SHP77 treated with DMSO at 0.1 percent for 48 hours (cell line): ENCODE results near the gene DAPK3.
A peak's percentile ranks its signal among the peaks of the same experiment; 100 is the strongest.
"Not testable (repeated sequence)": the region's sequence is repeated elsewhere in the genome, so short reads cannot be mapped to it uniquely, and the experiment has no call there.

Experiments used
- DNase-seq: peaks from one replicate; lab custom pipeline; 2025; lab: John Stamatoyannopoulos, UW

The DAPK3 gene

GRCh38 chr19:4005436-4005835 lies 34.5 kb upstream of the DAPK3 start:
- not testable (repeated sequence) for DNase-seq

GRCh38 chr19:4000798-4001197 lies 29.9 kb upstream of the DAPK3 start:
- not testable (repeated sequence) for DNase-seq

- not testable (repeated sequence) for DNase-seq
These were observed 27.9 kb upstream of the DAPK3 start for GRCh38 chr19:3998667-3999412.

- no peak for DNase-seq
These were observed 24.7 kb upstream of the DAPK3 start for GRCh38 chr19:3995607-3996006.

- DNase-seq = no peak
These were observed 19.9 kb upstream of the DAPK3 start for GRCh38 chr19:3990815-3991117.

- DNase-seq = peak; percentile 65
These were observed 16.9 kb upstream of the DAPK3 start for GRCh38 chr19:3987619-3988371.

- DNase-seq = peak; percentile 75
These were observed 15.6 kb upstream of the DAPK3 start for GRCh38 chr19:3986260-3987041.

- no peak for DNase-seq
These were observed 14.9 kb upstream of the DAPK3 start for GRCh38 chr19:3985643-3986259.

- DNase-seq = peak; percentile 53
These were observed 14.2 kb upstream of the DAPK3 start, which contains the start of gene EEF2 for GRCh38 chr19:3984908-3985642. EEF2 (minus strand) TSS chr19:3985463; CDS start chr19:3985380, 83 bp downstream.

- no peak for DNase-seq
These were observed 13.6 kb upstream of the DAPK3 start for GRCh38 chr19:3984584-3984907.

GRCh38 chr19:3983936-3984583 lies 13.2 kb upstream of the DAPK3 start:
- DNase-seq = no peak

- DNase-seq = no peak
These were observed 12.6 kb upstream of the DAPK3 start for GRCh38 chr19:3983542-3983914.

GRCh38 chr19:3982701-3983541 lies 12.0 kb upstream of the DAPK3 start:
- no peak for DNase-seq

GRCh38 chr19:3981736-3982681 lies 11.1 kb upstream of the DAPK3 start:
- no peak for DNase-seq

- no peak for DNase-seq
These were observed 10.5 kb upstream of the DAPK3 start for GRCh38 chr19:3981373-3981735.

- no peak for DNase-seq
These were observed 9.7 kb upstream of the DAPK3 start for GRCh38 chr19:3980353-3981251.

GRCh38 chr19:3979674-3980352 lies 8.9 kb upstream of the DAPK3 start:
- no peak for DNase-seq

- no peak for DNase-seq
These were observed 8.4 kb upstream of the DAPK3 start for GRCh38 chr19:3979289-3979673.
